GM18907 (cell line): ENCODE results near the gene SULT1E1.
A peak's percentile ranks its signal among the peaks of the same experiment; 100 is the strongest.
"Not testable (repeated sequence)": the region's sequence is repeated elsewhere in the genome, so short reads cannot be mapped to it uniquely, and the experiment has no call there.

Experiments
- ATAC-seq: cut with Tn5 transposase; IDR thresholded peaks from one replicate; pipeline ENCODE4 v1.9.1; 2021; ENCODE audit warnings: mild to moderate bottlenecking, moderate library complexity; ENCODE audit not compliant: unreplicated experiment

The SULT1E1 gene

DNA sequence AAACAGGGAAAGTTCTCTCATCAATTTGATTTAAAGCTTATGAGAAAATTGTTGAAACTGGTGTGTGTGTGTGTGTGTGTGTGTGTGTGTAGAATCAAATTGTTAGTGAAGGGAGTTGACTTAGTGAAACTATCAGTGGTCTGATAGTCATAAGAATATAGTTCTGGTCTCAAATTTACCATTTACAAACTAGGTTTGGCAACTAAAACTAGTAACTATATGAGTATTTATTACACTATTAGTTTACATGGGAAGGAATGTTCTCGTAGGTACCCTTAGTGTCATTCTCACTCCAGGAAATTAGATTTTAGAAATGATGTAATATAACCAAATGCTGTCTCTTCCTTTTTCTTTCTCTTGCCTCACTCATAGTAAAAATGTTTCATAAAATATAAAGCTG is 11.9 kb downstream of the SULT1E1 start:
- ATAC-seq = no peak

DNA sequence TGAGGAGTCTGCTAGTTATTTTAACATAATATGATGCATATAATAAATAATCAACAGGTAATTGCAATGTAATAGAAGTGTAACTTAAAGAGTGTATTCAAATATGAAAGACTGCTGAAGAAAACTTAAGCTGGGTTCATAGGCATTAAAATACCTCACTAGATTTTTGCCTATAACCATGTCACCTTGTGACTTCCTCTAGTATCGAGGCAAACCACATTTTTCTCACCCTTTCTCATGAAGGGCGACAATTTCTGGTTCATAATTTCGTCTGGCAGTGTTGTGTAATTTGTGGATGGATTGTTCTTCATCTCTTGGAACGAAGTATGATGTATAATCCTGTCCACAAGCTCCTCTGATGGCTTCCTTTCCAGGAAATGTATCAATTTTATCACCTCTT is 16.0 kb downstream of the SULT1E1 start:
- peak; percentile 78 for ATAC-seq

GRCh38 chr4:69843301-69843700 is 16.6 kb downstream of the SULT1E1 start:
- no peak for ATAC-seq

DNA sequence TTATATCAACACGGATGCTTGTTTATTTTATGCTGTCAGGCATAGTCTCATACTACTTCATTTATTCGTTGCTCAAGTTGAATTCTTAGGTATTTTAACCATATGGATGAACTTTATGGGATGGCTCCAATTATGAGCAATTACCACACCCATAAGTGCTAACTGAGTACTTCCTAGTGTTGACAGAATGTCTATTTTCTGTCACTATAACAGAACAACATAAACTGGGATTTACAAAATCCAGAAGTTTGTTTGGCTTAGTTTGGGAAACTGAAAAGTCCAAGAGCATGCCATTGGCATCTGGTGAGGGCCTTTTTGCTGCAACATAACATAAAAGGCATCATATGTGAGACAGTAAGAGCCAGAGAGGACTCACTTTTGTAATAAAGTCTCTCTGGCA is 21.0 kb downstream of the SULT1E1 start:
- no peak for ATAC-seq

DNA sequence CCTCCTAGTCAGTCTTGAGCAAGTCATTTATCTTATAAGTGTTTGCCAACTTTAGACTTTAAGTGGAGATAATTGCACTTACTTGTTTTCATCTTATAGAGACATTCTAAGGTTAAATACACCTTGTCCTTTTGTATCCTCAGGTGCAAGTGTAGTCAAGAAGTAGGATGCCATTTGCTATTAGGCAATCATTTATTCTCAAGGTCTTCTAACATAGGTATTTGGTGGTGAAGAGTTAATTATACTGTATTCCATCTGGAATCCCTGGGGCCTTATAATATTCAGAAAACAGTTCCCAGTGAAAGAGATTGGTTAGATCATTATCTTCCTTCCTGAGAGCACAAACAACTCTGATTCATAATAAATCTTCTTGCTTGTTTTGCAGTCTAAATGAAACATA is 23.7 kb downstream of the SULT1E1 start:
- ATAC-seq = no peak

DNA sequence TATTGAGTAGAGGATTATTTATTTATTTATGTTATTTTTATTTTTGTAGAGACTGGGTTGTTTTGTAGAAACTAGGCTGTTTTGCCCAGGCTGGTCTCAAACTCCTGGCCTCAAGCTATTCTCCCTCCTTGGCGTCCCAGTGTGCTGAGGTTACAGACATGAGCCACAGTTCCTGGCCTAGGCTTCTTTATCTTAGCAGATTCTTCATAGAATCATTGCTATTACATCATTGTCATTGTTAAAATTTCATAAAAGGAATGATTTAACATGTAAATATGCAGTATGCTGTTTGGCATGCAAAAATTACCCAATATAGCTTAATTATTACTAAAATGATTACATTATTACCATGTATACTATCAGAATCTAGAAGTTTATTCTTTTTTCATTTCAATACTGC is 24.2 kb downstream of the SULT1E1 start:
- no peak for ATAC-seq

DNA sequence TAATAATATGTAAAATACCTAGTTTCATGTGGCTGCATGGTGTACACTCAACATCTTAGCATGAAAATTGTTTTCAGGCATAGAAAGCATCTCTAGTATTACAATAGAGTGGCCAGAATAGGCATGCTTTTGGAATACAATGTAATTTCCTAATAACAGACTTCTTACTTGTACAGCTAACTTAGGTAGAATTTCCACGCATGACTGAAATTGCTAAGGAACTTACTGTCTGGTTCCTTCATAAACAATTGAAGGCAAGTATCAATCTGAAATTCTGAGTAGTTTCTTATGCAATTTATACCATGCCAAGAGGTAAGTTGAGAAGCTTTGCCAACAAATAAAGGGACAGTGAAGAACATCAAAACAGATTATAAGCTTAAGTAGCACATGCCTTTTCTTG is 26.7 kb downstream of the SULT1E1 start:
- no peak for ATAC-seq

DNA sequence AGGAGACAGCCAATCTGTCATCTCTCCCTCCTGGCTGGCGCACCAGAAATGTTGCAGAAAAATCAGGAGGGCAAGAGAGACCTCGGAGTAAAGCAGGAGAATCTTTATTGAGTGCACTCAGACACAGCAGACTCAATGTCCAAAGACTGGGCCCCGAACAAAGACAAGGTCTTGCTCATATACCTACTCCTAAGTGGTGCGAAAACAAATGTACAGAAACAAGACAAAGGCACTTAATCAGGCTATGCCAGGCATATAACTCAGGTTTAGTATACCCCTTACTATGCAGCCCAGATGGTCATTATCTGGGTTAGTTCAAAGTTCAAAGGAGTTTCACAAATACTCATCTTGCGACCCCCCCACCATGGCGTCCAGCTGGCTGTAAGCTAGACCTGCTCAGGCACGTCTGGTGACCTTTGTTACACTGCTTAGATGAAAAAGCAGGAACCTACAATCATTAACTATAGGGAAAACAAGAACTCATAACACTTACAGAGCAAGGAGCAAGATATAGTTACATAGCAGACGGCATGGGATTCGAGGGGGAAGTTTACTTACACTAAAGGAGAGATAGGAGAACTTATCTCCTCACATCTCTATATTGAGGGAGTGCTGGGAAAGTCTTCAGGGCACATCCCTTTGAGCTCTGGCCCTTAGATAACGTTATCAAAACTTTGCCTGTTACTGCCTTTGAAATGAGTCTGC is 27.5 kb downstream of the SULT1E1 start:
- peak; percentile 62 for ATAC-seq

GRCh38 chr4:69831646-69832325 is 28.2 kb downstream of the SULT1E1 start:
- ATAC-seq = peak; percentile 94

DNA sequence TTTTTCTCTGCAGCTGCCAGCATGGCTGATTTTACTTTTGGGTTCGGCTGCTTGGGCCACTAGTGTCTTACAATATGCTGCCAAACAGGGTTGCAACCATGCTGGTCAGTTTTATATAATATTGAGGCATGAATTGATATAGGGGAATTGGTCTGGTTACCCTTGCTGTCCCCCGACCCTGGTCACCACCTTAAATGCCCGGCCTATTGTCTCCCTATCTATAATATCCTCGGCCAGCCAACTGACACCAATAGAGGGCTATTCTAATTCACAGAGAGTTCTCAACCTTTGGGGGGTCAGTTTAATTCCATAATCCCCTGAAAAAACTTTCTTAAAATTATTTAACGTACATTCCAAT is 28.7 kb downstream of the SULT1E1 start:
- no peak for ATAC-seq

- peak; percentile 41 for ATAC-seq
These were observed 29.2 kb downstream of the SULT1E1 start for GRCh38 chr4:69830560-69831269.

DNA sequence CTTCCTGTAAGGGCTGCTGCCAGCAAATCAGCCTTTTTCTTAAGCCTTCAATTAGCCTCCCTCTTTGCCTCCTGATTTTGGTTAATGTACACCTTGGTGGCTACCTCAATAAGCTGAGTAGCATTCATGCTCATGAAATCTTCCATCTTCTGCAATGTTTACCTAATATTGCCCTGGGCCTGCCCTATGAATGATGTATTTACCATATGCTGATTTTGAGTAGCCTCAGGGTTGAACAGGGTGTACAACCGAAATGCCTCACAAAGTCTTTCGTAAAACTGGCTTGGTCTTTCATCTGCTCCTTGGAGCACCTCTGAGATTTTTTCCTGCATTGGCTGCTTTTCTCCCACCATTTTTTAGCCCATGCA is 29.8 kb downstream of the SULT1E1 start:
- no peak for ATAC-seq

- ATAC-seq = no peak
These were observed 30.3 kb downstream of the SULT1E1 start for GRCh38 chr4:69829678-69830077.

- ATAC-seq = no peak
These were observed 31.1 kb downstream of the SULT1E1 start for GRCh38 chr4:69828828-69829227.

DNA sequence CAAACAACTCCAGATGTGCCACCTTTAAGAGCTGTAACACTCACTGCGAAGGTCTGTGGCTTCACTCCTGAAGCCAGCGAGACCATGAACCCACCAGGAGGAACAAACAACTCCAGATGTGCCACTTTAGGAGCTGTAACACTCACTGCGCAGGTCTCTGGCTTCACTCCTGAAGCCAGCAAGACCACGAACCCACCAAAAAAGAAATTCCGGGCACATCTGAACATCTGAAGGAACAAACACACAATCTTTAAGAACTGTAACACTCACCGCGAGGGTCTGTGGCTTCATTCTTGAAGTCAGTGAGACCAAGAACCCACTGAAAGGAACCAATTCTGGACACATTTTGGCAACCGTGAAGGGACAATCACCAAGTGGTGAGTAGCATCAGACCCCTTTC is 34.9 kb downstream of the SULT1E1 start:
- ATAC-seq = not testable (repeated sequence)

- ATAC-seq = peak; percentile 99
These were observed 36.3 kb downstream of the SULT1E1 start for GRCh38 chr4:69823481-69824186.

DNA sequence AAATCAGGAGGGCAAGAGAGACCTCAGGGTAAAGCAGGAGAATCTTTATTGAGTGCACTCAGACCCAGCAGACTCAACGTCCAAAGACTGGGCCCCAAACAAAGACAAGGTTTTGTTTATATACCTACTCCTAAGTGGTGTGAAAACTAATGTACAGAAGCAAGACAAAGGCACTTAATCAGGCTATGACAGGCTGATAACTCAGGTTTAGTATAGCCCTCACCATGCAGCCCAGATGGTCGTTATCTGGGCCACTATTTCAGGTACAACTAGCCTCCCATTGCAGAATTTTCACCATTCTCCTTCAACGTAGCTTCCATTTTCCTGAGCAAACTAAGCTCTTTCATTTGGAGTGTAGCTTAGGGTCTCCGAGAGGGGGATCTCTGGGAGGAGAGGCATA is 36.9 kb downstream of the SULT1E1 start:
- peak; percentile 18 for ATAC-seq

GRCh38 chr4:69822198-69822597 is 37.7 kb downstream of the SULT1E1 start:
- no peak for ATAC-seq

DNA sequence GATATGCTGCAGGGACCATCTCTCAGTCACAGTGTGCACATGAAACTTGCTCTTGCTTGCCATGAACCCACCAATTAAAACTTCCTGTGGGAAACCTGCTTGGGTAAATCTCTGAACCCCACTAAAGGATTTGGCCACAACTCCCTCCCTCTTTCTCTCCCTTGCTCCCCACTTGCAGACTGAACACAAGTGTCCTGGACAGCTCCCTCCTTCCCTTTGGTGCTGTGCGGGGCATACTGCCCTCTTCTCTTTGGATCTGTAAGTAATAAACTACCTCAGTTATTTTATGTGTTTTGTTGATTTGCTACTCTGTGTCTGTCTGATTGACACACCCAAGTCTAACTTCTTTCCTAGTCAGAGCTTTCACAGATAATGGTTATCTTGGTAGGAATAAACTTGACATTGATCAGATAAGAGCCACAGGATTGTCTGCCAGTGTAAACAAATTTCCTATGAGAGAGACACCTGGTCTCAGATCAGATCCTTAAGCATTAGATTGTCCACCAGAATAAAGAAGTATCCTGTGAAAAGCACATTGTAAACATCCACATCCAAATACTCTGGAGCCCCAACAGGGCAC is 41.8 kb downstream of the SULT1E1 start:
- ATAC-seq = no peak

DNA sequence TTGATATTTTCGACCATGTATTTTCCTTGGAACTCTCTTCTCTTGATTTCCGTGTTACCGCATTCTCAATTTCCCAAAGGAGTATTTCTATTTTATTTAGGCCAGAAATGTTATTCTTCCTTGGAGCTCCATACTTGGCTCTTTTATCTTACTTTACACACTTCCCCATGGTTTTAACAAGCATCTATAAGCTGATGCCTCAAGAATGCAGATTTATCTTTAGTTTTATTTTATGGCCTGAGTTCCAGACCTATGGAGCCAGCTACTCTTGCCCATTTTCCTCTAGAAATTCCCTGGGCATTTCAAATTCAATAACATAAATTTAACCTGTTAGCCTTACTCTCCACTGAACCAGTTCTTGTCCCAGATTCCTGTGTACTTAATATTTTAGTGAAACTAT is 43.7 kb downstream of the SULT1E1 start:
- no peak for ATAC-seq

DNA sequence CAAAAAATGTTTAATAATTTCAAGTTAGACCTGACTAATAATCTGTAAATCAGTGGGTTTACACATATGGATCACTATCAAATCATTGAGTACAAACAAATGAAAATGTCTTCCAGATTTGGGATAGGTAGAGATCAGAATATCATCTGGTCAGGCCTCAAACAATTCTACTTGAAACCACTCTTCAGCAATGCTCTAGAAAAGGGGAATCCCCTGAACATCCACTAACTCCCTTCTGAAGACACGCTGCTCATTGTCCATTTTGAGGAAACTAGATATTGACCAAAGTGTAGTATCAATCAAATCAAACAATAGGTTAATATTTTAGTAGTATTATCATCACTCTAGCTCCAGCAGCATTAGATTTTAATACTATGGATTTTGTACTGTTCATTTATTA is 46.3 kb downstream of the SULT1E1 start:
- no peak for ATAC-seq
